ENCODE results near the gene HTRA1.

- no peak for TF ChIP-seq CTCF (IDR thresholded peaks at IDR 0.05)
- no peak for TF ChIP-seq POLR2AphosphoS5 (IDR thresholded peaks at IDR 0.05)
- TF ChIP-seq EP300 (IDR thresholded peaks at IDR 0.05): no peak
- no peak for TF ChIP-seq POLR2A (IDR thresholded peaks at IDR 0.05)
Measured at GRCh38 chr10:122499012-122499411, 37.7 kb downstream of the HTRA1 start.
